CD4-positive, alpha-beta T cell (primary cell): ENCODE data around the gene ACAP2. TPM values are rescaled to one million over a fixed set of nuclear protein-coding genes. Genes with fewer than 3 reads are reported as not detected.

Source experiments
- ATAC-seq: fragments of 200-7000 bp; cut with Tn5 transposase; one replicate; pipeline ENCODE4 v1.10.0; 2022; ENCODE audit warnings: mild to moderate bottlenecking; ENCODE audit not compliant: poor library complexity
- CTCF ChIA-PET: fragments of 350-600 bp; sonication (Branson Sonifier 250); formaldehyde crosslinking; loops from one replicate; lab custom pipeline; 2021; ENCODE audit warnings: antibody characterized with exemption, inconsistent platforms; lab: Charles Lee
- POLR2A ChIA-PET: fragments of 350-600 bp; sonication (Branson Sonifier 250); formaldehyde crosslinking; loops from one replicate; lab custom pipeline; 2021; ENCODE audit warnings: antibody characterized with exemption, inconsistent platforms; lab: Charles Lee
- DNase-seq, 14 experiments: peaks; one replicate each; pipeline ENCODE4 v3.0.0-alpha.2; 2013 to 2020; ENCODE audit warnings: mixed read lengths in 2 of 14
- H3K27ac ChIP-seq, 2 donors: one replicate each; pipeline versions ENCODE4 v1.5.1 to v1.7.0; 2013; ENCODE audit warnings: low read length in 2 of 2, low read depth in 1 of 2, mild to moderate bottlenecking in 1 of 2
- H3K27me3 ChIP-seq, 2 experiments: 1 replicate in 1 of 2; 2 replicates in 1 of 2; pipeline versions ENCODE4 v1.6.1 to v1.7.0; 2013; ENCODE audit warnings: low read length in 2 of 2, control low read depth in 1 of 2, mild to moderate bottlenecking in 1 of 2, moderate library complexity in 1 of 2; ENCODE audit not compliant: insufficient read depth in 2 of 2, control insufficient read depth in 1 of 2
- H3K36me3 ChIP-seq: one replicate; pipeline ENCODE4 v1.6.1; 2013; ENCODE audit warnings: low read length, control low read depth; ENCODE audit not compliant: insufficient read depth
- H3K4me1 ChIP-seq: one replicate; pipeline ENCODE4 v1.6.1; 2013; ENCODE audit warnings: low read length, control low read depth; ENCODE audit not compliant: insufficient read depth
- H3K4me3 ChIP-seq: one replicate; pipeline ENCODE4 v1.5.1; 2013; ENCODE audit warnings: mild to moderate bottlenecking, low read length, moderate library complexity
- H3K9me3 ChIP-seq, 2 experiments: 1 replicate in 1 of 2; 2 replicates in 1 of 2; pipeline versions ENCODE4 v1.6.1 to v1.7.0; 2013; ENCODE audit warnings: low read length in 2 of 2, mild to moderate bottlenecking in 2 of 2, control low read depth in 1 of 2, moderate library complexity in 1 of 2; ENCODE audit not compliant: control insufficient read depth in 1 of 2, insufficient read depth in 1 of 2
- H3K27ac Mint-ChIP-seq: one replicate; pipeline ENCODE4 v1.8.0; 2020; ENCODE audit warnings: mixed read lengths
- H3K27me3 Mint-ChIP-seq: one replicate; pipeline ENCODE4 v1.8.0; 2021; ENCODE audit warnings: mixed read lengths
- H3K36me3 Mint-ChIP-seq: one replicate; pipeline ENCODE4 v1.8.0; 2021; ENCODE audit warnings: low read depth, mixed read lengths
- H3K4me1 Mint-ChIP-seq: one replicate; pipeline ENCODE4 v1.8.0; 2021; ENCODE audit warnings: low read depth, mixed read lengths
- H3K4me3 Mint-ChIP-seq: one replicate; pipeline ENCODE4 v1.8.0; 2020; ENCODE audit warnings: mild to moderate bottlenecking, mixed read lengths
- H3K9me3 Mint-ChIP-seq: one replicate; pipeline ENCODE4 v1.8.0; 2020; ENCODE audit warnings: mixed read lengths
- intact Hi-C, 2 experiments: fragments of 100-400 bp; cut with DNase I in 1 of 2; cut with micrococcal nuclease in 1 of 2; formaldehyde crosslinking; loops; one replicate each; pipeline versions ENCODE4 v1.15.1 to v1.9.0; 2023 to 2025; cut with DNase I, micrococcal nuclease
- total RNA-seq, 174 experiments: library from RNA in 2 of 174; stranded (reverse) in 2 of 174; gene quantifications; one replicate each; pipeline ENCODE4 v1.2.3 and lab custom pipeline; 2021 to 2026
- TF ChIP-seq, protein P1 (sequence below): fragments of 200-600 bp; IDR thresholded peaks from one replicate; pipeline ENCODE4 v1.8.0; 2022; ENCODE audit warnings: antibody characterized with exemption, mild to moderate bottlenecking

The ACAP2 gene
- total RNA-seq, 2 experiments from 2014 or later, result 50.7 to 51.4 TPM

DNA sequence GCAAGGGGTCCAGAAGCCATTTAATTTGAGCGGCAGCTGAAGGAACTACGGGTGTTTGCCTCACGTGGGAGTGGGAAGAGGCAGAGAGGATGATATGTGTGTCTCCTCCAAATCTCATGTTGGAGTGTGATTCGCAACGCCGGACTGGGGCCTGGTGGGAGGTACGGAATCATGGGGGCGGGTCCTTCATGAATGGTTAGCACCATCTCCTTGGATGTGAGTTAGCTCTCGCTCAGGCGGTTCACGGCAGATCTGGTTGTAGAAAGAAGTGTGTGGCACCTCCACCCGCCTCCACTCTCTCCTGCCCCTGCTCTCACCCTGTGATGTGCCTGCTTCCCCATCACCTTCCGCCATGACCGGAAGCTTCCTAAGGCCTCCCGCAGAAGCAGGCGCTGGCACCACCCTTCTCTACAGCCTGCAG, 197.3 kb downstream of the ACAP2 start:
- POLR2A ChIA-PET, result no interaction called here
- Histone ChIP-seq H3K27ac (no peak overlapping the region), H3K9me3 (no peaks in the 10 kb centered on the region), H3K4me1 (peaks cover 9% of the 10 kb centered on the region), H3K27me3 (no peaks in the 10 kb centered on the region), H3K4me3 (no peak overlapping the region), H3K36me3 (peaks cover 3% of the 10 kb centered on the region)
- no peak for ATAC-seq
- H3K4me3 Mint-ChIP-seq, result no peak overlapping the region
- H3K4me1 Mint-ChIP-seq, result peaks cover 3% of the 10 kb centered on the region
- intact Hi-C loops, result no loop called here
- no peak for DNase-seq
- no peaks in the 10 kb centered on the region for H3K27me3 Mint-ChIP-seq
- no peaks in the 10 kb centered on the region for H3K9me3 Mint-ChIP-seq
- H3K27ac Mint-ChIP-seq, result no peak overlapping the region
- no peaks in the 10 kb centered on the region for H3K36me3 Mint-ChIP-seq
- TF ChIP-seq, protein P1, sequence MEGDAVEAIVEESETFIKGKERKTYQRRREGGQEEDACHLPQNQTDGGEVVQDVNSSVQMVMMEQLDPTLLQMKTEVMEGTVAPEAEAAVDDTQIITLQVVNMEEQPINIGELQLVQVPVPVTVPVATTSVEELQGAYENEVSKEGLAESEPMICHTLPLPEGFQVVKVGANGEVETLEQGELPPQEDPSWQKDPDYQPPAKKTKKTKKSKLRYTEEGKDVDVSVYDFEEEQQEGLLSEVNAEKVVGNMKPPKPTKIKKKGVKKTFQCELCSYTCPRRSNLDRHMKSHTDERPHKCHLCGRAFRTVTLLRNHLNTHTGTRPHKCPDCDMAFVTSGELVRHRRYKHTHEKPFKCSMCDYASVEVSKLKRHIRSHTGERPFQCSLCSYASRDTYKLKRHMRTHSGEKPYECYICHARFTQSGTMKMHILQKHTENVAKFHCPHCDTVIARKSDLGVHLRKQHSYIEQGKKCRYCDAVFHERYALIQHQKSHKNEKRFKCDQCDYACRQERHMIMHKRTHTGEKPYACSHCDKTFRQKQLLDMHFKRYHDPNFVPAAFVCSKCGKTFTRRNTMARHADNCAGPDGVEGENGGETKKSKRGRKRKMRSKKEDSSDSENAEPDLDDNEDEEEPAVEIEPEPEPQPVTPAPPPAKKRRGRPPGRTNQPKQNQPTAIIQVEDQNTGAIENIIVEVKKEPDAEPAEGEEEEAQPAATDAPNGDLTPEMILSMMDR, result no peak
- CTCF ChIA-PET, result interaction anchor here (0.7 kb wide), 1 partner anchor 84 kb away, joined by 4 read pairs; no protein-coding TSS in a partner anchor

DNA sequence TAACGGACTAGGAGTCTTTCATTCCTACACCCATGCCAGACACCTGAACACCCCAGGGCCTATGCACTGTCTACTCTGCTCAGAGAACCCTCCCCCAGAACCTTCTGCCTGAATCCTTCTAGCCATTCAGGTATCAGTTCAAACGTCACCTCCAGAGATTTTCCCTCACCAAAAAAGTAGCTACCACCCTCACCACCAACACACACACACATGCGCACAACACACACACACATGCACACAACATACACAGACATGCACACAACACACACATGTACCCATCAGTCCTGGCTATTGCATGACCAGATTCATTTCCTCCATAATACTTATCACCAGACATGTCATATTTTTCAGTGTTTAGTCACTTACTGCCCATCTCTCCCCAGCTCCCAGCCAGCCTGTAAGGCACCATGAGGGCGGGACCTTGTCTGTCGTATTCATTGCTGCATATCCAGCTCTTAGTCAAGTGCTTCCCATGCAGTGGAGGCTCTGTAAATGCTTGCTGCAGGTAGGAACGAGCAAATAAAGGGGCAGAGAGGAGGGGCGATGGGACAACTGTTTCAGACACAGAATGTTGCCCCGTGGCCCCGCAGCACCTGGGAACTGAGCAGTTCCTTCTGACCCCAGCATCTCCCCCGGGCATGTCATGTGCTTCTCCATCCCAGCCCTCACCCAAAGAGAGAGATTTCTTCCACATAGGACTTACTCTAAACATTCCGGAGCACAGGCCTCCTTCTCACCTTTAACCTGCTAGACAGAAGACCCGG, 201.0 kb downstream of the ACAP2 start:
- TF ChIP-seq, protein P1, result no peak
- peaks cover 6 to 13% of the 10 kb centered on the region in 2 experiments for H3K9me3 ChIP-seq
- H3K4me1 ChIP-seq, result no peaks in the 10 kb centered on the region
- H3K4me3 Mint-ChIP-seq, result no peak overlapping the region
- no peak overlapping the region for H3K27ac Mint-ChIP-seq
- POLR2A ChIA-PET, result no interaction called here
- intact Hi-C loops, result no loop called here
- DNase-seq (no peak), ATAC-seq (no peak)
- H3K36me3 Mint-ChIP-seq, result peaks cover 11% of the 10 kb centered on the region
- no peaks in the 10 kb centered on the region for H3K27me3 ChIP-seq
- no peak overlapping the region for H3K4me3 ChIP-seq
- no peaks in the 10 kb centered on the region for H3K4me1 Mint-ChIP-seq
- CTCF ChIA-PET, result interaction anchor here (1.4 kb wide), 1 partner anchor 554 kb away, joined by 4 read pairs; no protein-coding TSS in a partner anchor
- no peak overlapping the region for H3K27ac ChIP-seq
- H3K27me3 Mint-ChIP-seq, result no peaks in the 10 kb centered on the region
- peaks cover 3% of the 10 kb centered on the region for H3K9me3 Mint-ChIP-seq
- peaks cover 5% of the 10 kb centered on the region for H3K36me3 ChIP-seq

DNA sequence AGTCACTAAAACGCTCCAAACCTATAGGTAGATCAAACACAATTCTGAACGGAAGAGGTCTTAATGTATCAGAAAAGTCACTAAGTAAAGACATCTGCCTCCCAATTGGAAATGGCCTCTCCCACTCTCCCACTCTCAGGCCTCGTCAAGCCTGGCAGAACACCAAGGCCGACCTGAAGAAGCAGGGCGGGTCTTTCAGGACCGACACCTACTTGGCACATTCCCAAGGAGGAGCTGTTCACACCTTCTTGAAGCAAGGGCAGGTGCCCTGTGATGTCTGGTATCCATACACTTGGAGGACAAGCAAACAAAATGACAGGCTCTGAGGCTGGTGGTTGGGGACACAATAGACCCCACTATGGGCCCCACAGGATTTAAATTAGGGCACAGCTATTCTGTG, 201.9 kb downstream of the ACAP2 start:
- H3K36me3 ChIP-seq, result peaks cover 6% of the 10 kb centered on the region
- H3K36me3 Mint-ChIP-seq, result peaks cover 11% of the 10 kb centered on the region
- H3K4me3 Mint-ChIP-seq, result no peak overlapping the region
- no peaks in the 10 kb centered on the region for H3K4me1 Mint-ChIP-seq
- peaks cover 3% of the 10 kb centered on the region for H3K9me3 Mint-ChIP-seq
- no peaks in the 10 kb centered on the region for H3K4me1 ChIP-seq
- no peak overlapping the region for H3K4me3 ChIP-seq
- POLR2A ChIA-PET, result no interaction called here
- CTCF ChIA-PET, result interaction anchor here (1.4 kb wide), 1 partner anchor 553 kb away, joined by 4 read pairs; no protein-coding TSS in a partner anchor
- intact Hi-C loops, result no loop called here
- no peak for DNase-seq
- TF ChIP-seq, protein P1, result no peak
- peaks cover 9 to 22% of the 10 kb centered on the region in 2 experiments for H3K9me3 ChIP-seq
- no peak overlapping the region for H3K27ac Mint-ChIP-seq
- H3K27me3 Mint-ChIP-seq, result no peaks in the 10 kb centered on the region
- H3K27me3 ChIP-seq, result no peaks in the 10 kb centered on the region
- no peak overlapping the region for H3K27ac ChIP-seq
- no peak for ATAC-seq
